GM23248 (cell line): ENCODE results near the gene KCNQ2. TPM values are rescaled to one million over a fixed set of nuclear protein-coding genes. Genes with fewer than 3 reads are reported as not detected.

ENCODE experiments used
- DNase-seq: peaks from one replicate; pipeline ENCODE4 v3.0.0-alpha.2; 2015
- H2AFZ ChIP-seq: fragments of 200-600 bp; sonication (generic); 2 replicates; pipeline ENCODE4 v1.6.1; 2016; ENCODE audit warnings: antibody characterized with exemption
- H3F3A ChIP-seq: fragments of 200-600 bp; sonication (generic); 2 replicates; pipeline ENCODE4 v1.6.1; 2016; ENCODE audit warnings: mild to moderate bottlenecking, antibody characterized with exemption, mixed run types; ENCODE audit not compliant: insufficient read depth
- H3K27ac ChIP-seq: fragments of 200-600 bp; sonication (generic); 2 replicates; pipeline ENCODE4 v1.5.1; 2016; ENCODE audit warnings: mild to moderate bottlenecking
- H3K27me3 ChIP-seq: fragments of 200-600 bp; sonication (generic); replicated peaks from 2 replicates; pipeline ENCODE4 v1.6.1; 2016; ENCODE audit warnings: mild to moderate bottlenecking; ENCODE audit not compliant: insufficient read depth
- H3K36me3 ChIP-seq: fragments of 200-600 bp; sonication (generic); 2 replicates; pipeline ENCODE4 v1.6.1; 2016; ENCODE audit warnings: low read depth, mild to moderate bottlenecking
- H3K4me1 ChIP-seq: fragments of 200-600 bp; sonication (generic); 2 replicates; pipeline ENCODE4 v1.6.1; 2016; ENCODE audit warnings: mild to moderate bottlenecking; ENCODE audit not compliant: insufficient read depth
- H3K4me2 ChIP-seq: fragments of 200-600 bp; sonication (generic); one replicate; pipeline ENCODE4 v1.6.1; 2016; ENCODE audit warnings: mild to moderate bottlenecking; ENCODE audit not compliant: unreplicated experiment
- H3K4me3 ChIP-seq: fragments of 200-600 bp; sonication (generic); 2 replicates; pipeline ENCODE4 v1.5.1; 2016; ENCODE audit warnings: mild to moderate bottlenecking
- H3K79me2 ChIP-seq: fragments of 200-600 bp; sonication (generic); 2 replicates; pipeline ENCODE4 v1.6.1; 2016; ENCODE audit warnings: mild to moderate bottlenecking; ENCODE audit not compliant: insufficient read depth
- H3K9ac ChIP-seq: fragments of 200-600 bp; sonication (generic); 2 replicates; pipeline ENCODE4 v1.6.1; 2016; ENCODE audit warnings: mild to moderate bottlenecking
- H3K9me2 ChIP-seq: fragments of 200-600 bp; sonication (generic); 2 replicates; pipeline ENCODE4 v1.6.1; 2016; ENCODE audit warnings: mixed run types, mild to moderate bottlenecking, moderate library complexity; ENCODE audit not compliant: insufficient read depth
- H3K9me3 ChIP-seq: fragments of 200-600 bp; sonication (generic); one replicate; pipeline ENCODE4 v1.6.1; 2017; ENCODE audit warnings: low read depth
- H4K20me1 ChIP-seq: fragments of 200-600 bp; sonication (generic); 2 replicates; pipeline ENCODE4 v1.6.0; 2016; ENCODE audit not compliant: insufficient read depth
- EZH2 ChIP-seq: fragments of 200-600 bp; sonication (generic); IDR thresholded peaks from 2 replicates; pipeline ENCODE4 v1.6.1; 2018; ENCODE audit warnings: antibody characterized with exemption, mild to moderate bottlenecking; ENCODE audit not compliant: insufficient read depth, poor library complexity, severe bottlenecking
- EZH2phosphoT487 ChIP-seq: fragments of 200-600 bp; sonication (generic); IDR thresholded peaks from 2 replicates; pipeline ENCODE4 v1.6.1; 2018; ENCODE audit warnings: antibody characterized with exemption, moderate library complexity, mild to moderate bottlenecking, low read depth; ENCODE audit not compliant: insufficient read depth
- WGBS, 2 experiments: methylation state at CpG; one replicate each; pipeline ENCODE4 v1.1.6; 2015 to 2017; ENCODE audit warnings: low lambda C conversion rate in 2 of 2, low coverage in 1 of 2; ENCODE audit errors: missing lambda C conversion rate in 2 of 2; 5-methylcytosine and 5-hydroxymethylcytosine counted together
- in situ Hi-C: fragments of 300-500 bp; cut with MboI; formaldehyde crosslinking; loops from 2 replicates; pipeline ENCODE4 v1.15.0; 2020
- polyA plus RNA-seq: library from polyadenylated mRNA; unstranded; fragments of >200 nt; fragmentation: Nextera tagmentation; extraction: Ambion mirVana; gene quantifications from 2 replicates; pipeline ENCODE4 v1.2.1, GENCODE V29; 2016
- total RNA-seq: library from RNA; depleted of rRNA; stranded (reverse); fragments of >200 nt; shearing (Covaris generic); gene quantifications from 2 replicates; pipeline ENCODE4 v1.2.3, GENCODE V29; 2014

KCNQ2 gene
- total and polyA plus RNA-seq, 2 experiments from 2014 or later = 0.38 TPM; not detected in 1

DNA sequence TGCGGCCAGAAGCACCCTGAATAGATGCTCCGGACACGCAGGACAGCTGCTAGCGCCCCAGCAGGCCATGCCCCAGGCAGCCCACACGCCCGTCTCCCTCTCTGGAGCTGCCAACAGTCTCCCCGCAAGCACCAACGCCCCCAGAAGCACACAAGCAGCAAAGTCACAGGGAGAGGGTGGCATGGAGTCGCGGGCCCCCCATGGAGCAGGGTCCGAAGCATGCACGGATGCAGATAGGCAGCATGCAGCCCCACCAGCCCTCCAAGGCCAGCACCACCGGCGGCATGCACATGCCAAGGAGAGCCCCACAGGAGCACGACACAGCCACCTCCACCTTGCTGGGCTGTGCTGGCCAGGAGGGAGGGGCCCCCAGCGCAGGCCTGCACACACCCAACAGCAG lies 53.8 kb downstream of the KCNQ2 start:
- H2AFZ ChIP-seq = no peak overlapping the region
- no peak for DNase-seq
- no peaks in the 10 kb centered on the region for H3K4me1 ChIP-seq
- H3K4me3 ChIP-seq = no peak overlapping the region
- TF ChIP-seq EZH2phosphoT487 (no peak), EZH2 (no peak)
- H3K27ac ChIP-seq = no peak overlapping the region
- no peak overlapping the region for H3K9ac ChIP-seq
- H3F3A ChIP-seq = no peaks in the 10 kb centered on the region
- H3K9me3 ChIP-seq = no peaks in the 10 kb centered on the region
- H3K27me3 ChIP-seq = peaks cover 20% of the 10 kb centered on the region; the same call in 1 of the 2 replicates
- H3K79me2 ChIP-seq = no peaks in the 10 kb centered on the region
- H3K4me2 ChIP-seq = no peak overlapping the region
- H4K20me1 ChIP-seq = no peaks in the 10 kb centered on the region
- no peaks in the 10 kb centered on the region for H3K36me3 ChIP-seq
- H3K9me2 ChIP-seq = no peaks in the 10 kb centered on the region
- WGBS, 2 experiments = 48 to 56% methylated on average over 12 to 15 of the region's 16 CpGs
- in situ Hi-C loops = no loop called here

DNA sequence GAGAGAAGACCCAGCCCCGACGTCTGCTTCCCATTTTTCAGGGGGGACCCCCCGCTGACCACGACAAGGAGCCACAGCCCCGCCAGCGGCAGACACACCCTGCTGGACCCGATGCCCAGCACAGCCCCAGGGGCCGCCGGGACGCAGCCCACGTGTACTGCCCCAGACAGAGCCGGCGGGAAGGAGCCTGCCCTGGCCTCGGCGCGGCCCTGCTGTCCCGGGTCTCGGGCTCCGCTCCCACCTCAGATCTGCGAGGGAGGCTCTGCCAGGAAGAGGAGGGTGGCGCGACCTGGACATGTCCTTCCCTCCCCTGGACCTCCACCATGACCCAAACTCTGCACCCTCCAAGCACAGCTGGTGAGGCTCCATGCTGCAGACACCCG lies 54.7 kb downstream of the KCNQ2 start:
- peaks cover 20% of the 10 kb centered on the region; the same call in 1 of the 2 replicates for H3K27me3 ChIP-seq
- DNase-seq = no peak

DNA sequence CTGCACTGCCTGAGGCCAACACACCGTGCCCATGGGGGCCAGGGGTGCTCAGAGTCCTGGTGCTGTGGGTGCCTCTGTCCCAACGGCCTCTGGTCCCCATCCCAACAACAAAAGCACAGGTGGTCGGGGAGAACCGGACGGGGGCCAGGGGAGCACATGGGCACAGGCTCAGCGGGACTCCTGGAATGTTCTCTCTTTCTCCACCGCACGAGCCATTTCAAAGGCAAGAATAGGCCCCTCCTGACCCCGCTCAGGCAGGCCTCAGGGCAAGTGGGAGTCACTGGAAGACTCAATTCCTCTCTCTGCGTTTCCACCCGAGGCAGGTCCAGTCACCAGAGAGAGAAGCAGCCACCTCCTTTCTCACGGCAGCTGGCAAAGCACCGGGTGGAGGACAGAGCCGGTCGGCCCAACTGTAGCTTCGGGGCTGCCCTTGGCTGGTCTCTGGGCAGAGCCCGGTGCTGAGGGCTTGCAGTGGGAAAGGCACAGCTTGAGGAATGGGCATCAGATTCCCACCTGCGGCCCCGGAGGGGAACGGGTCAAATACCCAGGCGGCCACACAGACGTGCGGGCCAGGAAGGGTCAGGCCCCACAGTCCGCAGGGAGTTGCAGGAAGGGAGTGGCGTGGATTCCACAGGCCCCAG lies 55.2 kb downstream of the KCNQ2 start:
- no peaks in the 10 kb centered on the region for H3K9me3 ChIP-seq
- H3K4me3 ChIP-seq = no peak overlapping the region
- no peaks in the 10 kb centered on the region for H4K20me1 ChIP-seq
- H3K27me3 ChIP-seq = peaks cover 20% of the 10 kb centered on the region; the same call in 1 of the 2 replicates
- H3K9me2 ChIP-seq = no peaks in the 10 kb centered on the region
- DNase-seq = no peak
- TF ChIP-seq EZH2phosphoT487 = no peak
- TF ChIP-seq EZH2 = no peak
- no peaks in the 10 kb centered on the region for H3K36me3 ChIP-seq
- H3K4me1 ChIP-seq = no peaks in the 10 kb centered on the region
- no peak overlapping the region for H3K9ac ChIP-seq
- no peak overlapping the region for H3K4me2 ChIP-seq
- no peaks in the 10 kb centered on the region for H3K79me2 ChIP-seq
- no peak overlapping the region for H2AFZ ChIP-seq
- in situ Hi-C loops = no loop called here
- 53 to 60% methylated on average over 25 of the region's 25 CpGs for WGBS, 2 experiments
- H3F3A ChIP-seq = no peaks in the 10 kb centered on the region
- no peak overlapping the region for H3K27ac ChIP-seq

More for the DNA sequence above, 54.7 kb downstream of the KCNQ2 start:
- Histone ChIP-seq H3F3A (no peaks in the 10 kb centered on the region), H3K27ac (no peak overlapping the region), H3K4me2 (no peak overlapping the region), H3K4me3 (no peak overlapping the region), H4K20me1 (no peaks in the 10 kb centered on the region), H3K9ac (no peak overlapping the region), H3K9me3 (no peaks in the 10 kb centered on the region), H2AFZ (no peak overlapping the region), H3K4me1 (no peaks in the 10 kb centered on the region), H3K9me2 (no peaks in the 10 kb centered on the region), H3K79me2 (no peaks in the 10 kb centered on the region), H3K36me3 (no peaks in the 10 kb centered on the region)
- no peak for TF ChIP-seq EZH2phosphoT487
- TF ChIP-seq EZH2 = no peak
- in situ Hi-C loops = no loop called here
- 63 to 70% methylated on average over 17 to 23 of the region's 23 CpGs for WGBS, 2 experiments

DNA sequence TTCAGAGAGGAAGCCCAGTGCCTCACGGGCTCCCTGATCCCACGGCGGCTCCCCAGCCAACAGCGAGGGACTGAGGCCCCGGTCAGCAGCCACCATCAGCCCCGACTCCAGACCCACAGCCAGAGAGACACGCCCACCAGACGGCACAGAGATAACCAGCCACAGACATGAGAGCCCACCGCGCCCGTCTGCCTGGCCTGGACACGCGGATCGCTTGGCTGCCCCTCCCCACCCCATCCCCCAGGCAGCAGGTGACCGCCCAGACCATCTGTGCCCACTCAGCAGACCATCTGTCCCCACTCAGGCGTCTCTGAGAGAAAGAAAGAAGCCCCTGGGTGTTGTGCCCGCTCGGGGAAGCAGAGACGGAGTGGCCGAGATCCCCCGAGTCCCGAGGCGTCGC lies 55.8 kb downstream of the KCNQ2 start:
- Histone ChIP-seq H3K27me3 (peaks cover 20% of the 10 kb centered on the region; the same call in 1 of the 2 replicates), H3K9ac (no peak overlapping the region), H4K20me1 (no peaks in the 10 kb centered on the region), H3K9me3 (no peaks in the 10 kb centered on the region), H2AFZ (no peak overlapping the region), H3K4me1 (no peaks in the 10 kb centered on the region), H3K4me3 (no peak overlapping the region), H3K4me2 (no peak overlapping the region), H3K27ac (no peak overlapping the region), H3K36me3 (no peaks in the 10 kb centered on the region), H3K79me2 (no peaks in the 10 kb centered on the region), H3F3A (no peaks in the 10 kb centered on the region), H3K9me2 (no peaks in the 10 kb centered on the region)
- in situ Hi-C loops = no loop called here
- no peak for DNase-seq
- 12 to 15% methylated on average over 15 to 23 of the region's 24 CpGs for WGBS, 2 experiments
- TF ChIP-seq EZH2 = no peak
- TF ChIP-seq EZH2phosphoT487 = no peak
